Endothelial cell of umbilical vein (primary cell): ENCODE results near the gene LRRK1. TPM values are rescaled to one million over a fixed set of nuclear protein-coding genes. Genes with fewer than 3 reads are reported as not detected.

ENCODE experiments used
- BruUV-seq: library from RNA; stranded (reverse); fragments of 400-500 nt; replicated peaks from 2 replicates; lab custom pipeline; 2021; lab: Mats Ljungman, UMichigan
- CTCF ChIA-PET: fragments of 300-600, 350-600 bp; sonication (Branson Sonifier 250); formaldehyde crosslinking; loops from one replicate; lab custom pipeline; 2021; ENCODE audit warnings: antibody characterized with exemption, inconsistent platforms; lab: Charles Lee
- POLR2A ChIA-PET: fragments of 300-600, 350-600 bp; sonication (Branson Sonifier 250); formaldehyde crosslinking; loops from one replicate; lab custom pipeline; 2021; ENCODE audit warnings: antibody characterized with exemption, inconsistent platforms; lab: Charles Lee
- DNase-seq: peaks from one replicate; pipeline ENCODE4 v3.0.0-alpha.2; 2011; ENCODE audit warnings: low read depth, low spot score
- FAIRE-seq: peaks from 2 replicates; lab custom pipeline; 2011; peaks lifted over from hg19 to GRCh38; lab: Jason Lieb, UNC
- H2AFZ ChIP-seq: 2 replicates; pipeline ENCODE4 v1.6.0; 2012; ENCODE audit warnings: low read depth, low read length, control low read depth, inconsistent platforms
- H3K27ac ChIP-seq: 2 replicates; pipeline ENCODE4 v1.5.1; 2011; ENCODE audit warnings: low read depth, mild to moderate bottlenecking, control low read depth, low read length, moderate library complexity; ENCODE audit not compliant: insufficient read depth
- H3K27me3 ChIP-seq, 2 experiments: 2 replicates each; pipeline versions ENCODE4 v1.6.0 to v1.6.1; 2011; ENCODE audit warnings: low read length in 2 of 2, mixed read lengths in 1 of 2; ENCODE audit not compliant: control insufficient read depth in 2 of 2, insufficient read depth in 2 of 2
- H3K36me3 ChIP-seq, 2 experiments: 2 replicates in 1 of 2; 3 replicates in 1 of 2; pipeline ENCODE4 v1.5.1; 2011; ENCODE audit warnings: low read length in 2 of 2, mild to moderate bottlenecking in 1 of 2, moderate library complexity in 1 of 2; ENCODE audit not compliant: control insufficient read depth in 2 of 2, insufficient read depth in 2 of 2; ENCODE audit errors: extremely low read depth in 1 of 2
- H3K4me1 ChIP-seq: 3 replicates; pipeline ENCODE4 v1.5.1; 2011; ENCODE audit warnings: mild to moderate bottlenecking, low read length; ENCODE audit not compliant: control insufficient read depth, insufficient read depth; ENCODE audit errors: extremely low read depth
- H3K4me2 ChIP-seq: 2 replicates; pipeline ENCODE4 v1.6.1; 2011; ENCODE audit warnings: low read length, control low read depth, mixed read lengths; ENCODE audit not compliant: insufficient read depth
- H3K4me3 ChIP-seq, 3 experiments: fragments of 200-600 bp in 1 of 3; sonication (generic), shearing (Covaris generic) in 1 of 3; replicated peaks in 1 of 3; 2 replicates each; pipeline ENCODE4 v1.5.1; 2011 to 2016; ENCODE audit warnings: control low read depth in 3 of 3, low read length in 3 of 3, mild to moderate bottlenecking in 2 of 3, inconsistent platforms in 1 of 3, low read depth in 1 of 3, moderate library complexity in 1 of 3; ENCODE audit not compliant: insufficient read depth in 1 of 3
- H3K79me2 ChIP-seq: 2 replicates; pipeline ENCODE4 v1.6.0; 2012; ENCODE audit warnings: low read length, inconsistent platforms; ENCODE audit not compliant: control insufficient read depth, insufficient read depth
- H3K9ac ChIP-seq: replicated peaks from 2 replicates; pipeline ENCODE3; 2011; ENCODE audit warnings: low read length, control low read depth; ENCODE audit not compliant: insufficient read depth; ENCODE audit errors: extremely low read depth
- H3K9me1 ChIP-seq: replicated peaks from 3 replicates; pipeline ENCODE4 v1.6.0; 2011; ENCODE audit warnings: mild to moderate bottlenecking, low read length; ENCODE audit not compliant: control insufficient read depth, insufficient read depth; ENCODE audit errors: extremely low read depth
- H3K9me3 ChIP-seq: replicated peaks from 2 replicates; pipeline ENCODE4 v1.5.1; 2012; ENCODE audit warnings: low read length, inconsistent platforms; ENCODE audit not compliant: control insufficient read depth, insufficient read depth
- H4K20me1 ChIP-seq: replicated peaks from 2 replicates; pipeline ENCODE3; 2011; ENCODE audit warnings: mild to moderate bottlenecking, low read length; ENCODE audit not compliant: control insufficient read depth, insufficient read depth; ENCODE audit errors: extremely low read depth
- CTCF ChIP-seq, 2 donors: IDR thresholded peaks; 1 replicate in 1 of 2; 2 replicates in 1 of 2; pipeline ENCODE4 v1.5.1; 2011; ENCODE audit warnings: low read length in 2 of 2, mild to moderate bottlenecking in 2 of 2, moderate library complexity in 2 of 2, control low read depth in 1 of 2, inconsistent platforms in 1 of 2, low read depth in 1 of 2; ENCODE audit not compliant: insufficient read depth in 1 of 2; ENCODE audit errors: extremely low read depth in 1 of 2
- EZH2 ChIP-seq: IDR thresholded peaks from 2 replicates; pipeline ENCODE4 v1.6.1; 2012; ENCODE audit warnings: borderline replicate concordance, low read depth, mild to moderate bottlenecking, moderate library complexity, low read length, inconsistent platforms; ENCODE audit not compliant: severe bottlenecking
- FOS ChIP-seq: IDR thresholded peaks from 2 replicates; pipeline ENCODE4 v1.6.1; 2011; ENCODE audit warnings: mild to moderate bottlenecking, low read length, moderate library complexity, borderline replicate concordance; ENCODE audit not compliant: insufficient read depth
- GATA2 ChIP-seq: IDR thresholded peaks from 2 replicates; pipeline ENCODE4 v1.7.0; 2011; ENCODE audit warnings: low read depth, mild to moderate bottlenecking, moderate library complexity, mixed read lengths, low read length; ENCODE audit not compliant: insufficient read length, insufficient read depth
- JUN ChIP-seq: IDR thresholded peaks from 2 replicates; pipeline ENCODE4 v1.6.1; 2011; ENCODE audit warnings: borderline replicate concordance, low read depth; ENCODE audit not compliant: insufficient read length, insufficient read depth
- MAX ChIP-seq: IDR thresholded peaks from 2 replicates; pipeline ENCODE4 v1.6.1; 2011; ENCODE audit not compliant: insufficient read depth, insufficient read length
- dilution Hi-C: fragments of 300-500 bp; cut with MboI; formaldehyde crosslinking; loops from one replicate; pipeline ENCODE4 v1.15.0; 2019; ENCODE audit warnings: low sequenced_read_pairs; ENCODE audit not compliant: extremely low pct_ligation_motif_present
- intact Hi-C: fragments of 100-400 bp; cut with micrococcal nuclease; formaldehyde crosslinking; loops from one replicate; pipeline ENCODE4 v1.10.0; 2022
- polyA plus RNA-seq, 4 experiments: library from polyadenylated mRNA; depleted of rRNA in 3 of 4; stranded (reverse) in 3 of 4; unstranded in 1 of 4; fragments of >200 nt; gene quantifications; 2 replicates each; pipeline versions ENCODE4 v1.2.1 to v1.2.3, GENCODE V29; 2011 to 2012; ENCODE audit warnings: missing spikeins in 1 of 4
- total RNA-seq: library from RNA; stranded (reverse); gene quantifications from 2 replicates; pipeline ENCODE4 v1.2.3, GENCODE V29; 2021

Gene LRRK1
- total and polyA plus RNA-seq, 2 donors (not counting 3 experiments of a cell fraction or from before 2014, with no cell fraction given): 11.0 to 22.1 TPM

DNA sequence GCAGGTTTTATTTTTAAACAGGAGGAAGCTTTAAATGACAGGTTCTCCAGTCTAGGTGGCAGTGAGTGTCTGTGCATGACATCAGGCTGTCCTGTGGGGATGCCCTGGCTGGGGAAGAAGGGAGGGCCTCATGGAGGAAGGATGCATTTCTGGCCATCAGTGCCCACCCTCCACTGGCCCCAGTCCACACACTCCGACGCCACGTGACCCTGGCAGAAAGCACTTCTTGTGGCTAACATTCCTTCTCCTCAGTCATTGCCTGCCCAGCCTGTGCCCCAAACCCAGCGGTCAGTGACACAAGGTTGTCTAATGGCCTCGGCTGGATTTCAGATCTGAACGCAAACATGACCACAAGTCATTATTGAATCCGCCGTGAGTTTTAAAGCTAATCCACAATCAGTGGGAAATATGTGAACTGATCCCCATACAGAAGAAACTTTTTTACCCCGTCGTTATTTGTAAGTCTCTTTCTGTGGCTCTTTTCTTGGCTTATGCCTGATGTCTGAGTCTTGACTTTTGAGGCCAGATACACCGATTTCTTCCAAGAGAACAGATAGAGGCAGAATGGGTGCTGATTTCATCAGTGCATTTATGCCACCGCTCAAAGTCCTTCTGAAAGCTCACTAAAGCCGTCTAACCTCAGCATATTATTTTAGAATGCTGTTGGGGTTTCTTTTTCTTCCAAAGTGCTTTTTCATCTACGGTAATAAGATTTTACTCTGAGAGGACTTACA, 17.3 kb upstream of the LRRK1 start:
- intact Hi-C loops: loop anchor here (1.0 to 10.0 kb wide), 5 partner anchors 13 to 283 kb away; no protein-coding TSS in a partner anchor
- Histone ChIP-seq H3K27ac (peak overlapping the region; percentile 81), H4K20me1 (no peaks in the 10 kb centered on the region), H3K27me3 (no peaks in the 10 kb centered on the region), H3K9me3 (no peaks in the 10 kb centered on the region), H3K4me1 (peaks cover 27% of the 10 kb centered on the region), H3K9me1 (no peaks in the 10 kb centered on the region), H3K4me2 (peak overlapping the region; percentile 63), H3K36me3 (no peaks in the 10 kb centered on the region), H3K9ac (peak overlapping the region; percentile 66), H3K4me3 (peak overlapping the region in 1 of 3 experiments; percentile 15), H3K79me2 (no peaks in the 10 kb centered on the region), H2AFZ (peak overlapping the region; percentile 59)
- dilution Hi-C loops: no loop called here
- DNase-seq: no peak
- TF ChIP-seq FOS (no peak), MAX (no peak), GATA2 (no peak), EZH2 (no peak), JUN (no peak), CTCF (IDR thresholded peaks at IDR 0.05; ENCODE audit: extremely low read depth in 1 of 2, insufficient read depth in 1 of 2, low read depth in 1 of 2, low read length in 2 of 2) (no peak)
- peak; percentile 8 for FAIRE-seq
- POLR2A ChIA-PET: interaction anchor here (0.7 to 1.4 kb wide), 2 partner anchors 16 to 180 kb away, joined by 3 read pairs; no protein-coding TSS in a partner anchor
- CTCF ChIA-PET: interaction anchor here (0.8 to 5.1 kb wide), 7 partner anchors 10 to 105 kb away, joined by 3 to 53 read pairs (median 4); partner anchors contain the start of gene LRRK1
- TSS peak; percentile 67 for BruUV-seq
